ENCODE data around the gene KATNIP.

Gene KATNIP

GRCh38 chr16:27551036-27551435 lies 1.1 kb downstream of the KATNIP start:
- no peak for TF ChIP-seq CTCF (IDR thresholded peaks at IDR 0.05)

- no peak for TF ChIP-seq CTCF (IDR thresholded peaks at IDR 0.05)
These were observed 6.5 kb downstream of the KATNIP start for GRCh38 chr16:27556471-27556870.

- TF ChIP-seq CTCF (IDR thresholded peaks at IDR 0.05), result no peak
These were observed 8.5 kb downstream of the KATNIP start for GRCh38 chr16:27558434-27558833.

- TF ChIP-seq CTCF (IDR thresholded peaks at IDR 0.05), result no peak
These were observed 9.0 kb downstream of the KATNIP start for GRCh38 chr16:27558932-27559331.

GRCh38 chr16:27561216-27561615 lies 11.3 kb downstream of the KATNIP start:
- no peak for TF ChIP-seq CTCF (IDR thresholded peaks at IDR 0.05)

- no peak for TF ChIP-seq CTCF (IDR thresholded peaks at IDR 0.05)
These were observed 14.3 kb downstream of the KATNIP start for GRCh38 chr16:27564224-27564623.

GRCh38 chr16:27566417-27566816 lies 16.5 kb downstream of the KATNIP start:
- TF ChIP-seq CTCF (IDR thresholded peaks at IDR 0.05), result no peak

GRCh38 chr16:27568077-27568476 lies 18.1 kb downstream of the KATNIP start:
- TF ChIP-seq CTCF (IDR thresholded peaks at IDR 0.05), result no peak
